GM12878 (cell line): ENCODE measurements around the gene EEF1AKMT3. TPM values are rescaled to one million over a fixed set of nuclear protein-coding genes. Genes with fewer than 3 reads are reported as not detected.
A peak's percentile ranks its signal among the peaks of the same experiment; 100 is the strongest.

ENCODE experiments used
- ATAC-seq: fragments of 200-7000 bp; cut with Tn5 transposase; 3 replicates; pipeline ENCODE4 v1.9.1; 2020; ENCODE audit warnings: mild to moderate bottlenecking, moderate library complexity
- Bru-seq: library from RNA; stranded (reverse); fragments of 400-500 nt; gene quantifications from one replicate; lab custom pipeline; 2021; lab: Mats Ljungman, UMichigan
- BruChase-seq, 2 experiments: library from RNA; stranded (reverse); fragments of 400-500 nt; gene quantifications; one replicate each; lab custom pipeline; 2021; lab: Mats Ljungman, UMichigan
- BruUV-seq: library from RNA; stranded (reverse); fragments of 400-500 nt; replicated peaks from 2 replicates; lab custom pipeline; 2021; lab: Mats Ljungman, UMichigan
- CTCF ChIA-PET: fragments of 300-600 bp; sonication (Branson Sonifier 250); formaldehyde crosslinking; extraction: SDS; loops from one replicate; lab custom pipeline; 2021; ENCODE audit warnings: inconsistent platforms; lab: Yijun Ruan, JAX
- POLR2A ChIA-PET: fragments of 350-600 bp; formaldehyde crosslinking; extraction: SDS; loops from one replicate; lab custom pipeline; 2021; ENCODE audit warnings: inconsistent platforms; lab: Charles Lee
- RAD21 ChIA-PET: fragments of 300-600 bp; sonication (Branson Sonifier 250); formaldehyde crosslinking; loops from one replicate; lab custom pipeline; 2023; ENCODE audit warnings: antibody characterized with exemption; ENCODE audit not compliant: unreplicated experiment; lab: Charles Lee
- SMC1A ChIA-PET: fragments of 300-600 bp; sonication (Branson Sonifier 250); formaldehyde crosslinking; loops from one replicate; lab custom pipeline; 2023; ENCODE audit not compliant: unreplicated experiment, uncharacterized antibody; lab: Charles Lee
- DNase-seq: peaks from one replicate; pipeline ENCODE4 v3.0.0-alpha.2; 2011; ENCODE audit warnings: low read depth, low spot score
- FAIRE-seq: peaks from 3 replicates; lab custom pipeline; 2011; peaks lifted over from hg19 to GRCh38; lab: Jason Lieb, UNC
- H2AFZ ChIP-seq: 2 replicates; pipeline ENCODE4 v1.6.0; 2011; ENCODE audit warnings: low read depth, low read length, control low read depth; ENCODE audit not compliant: control insufficient read depth
- H3K27ac ChIP-seq: 2 replicates; pipeline ENCODE4 v1.5.1; 2011; ENCODE audit warnings: control low read depth; ENCODE audit not compliant: control insufficient read depth, insufficient read depth
- H3K27me3 ChIP-seq, 2 experiments: replicated peaks in 1 of 2; 2 replicates each; pipeline versions ENCODE4 v1.6.0 to v1.6.1; 2011; ENCODE audit warnings: low read length in 1 of 2; ENCODE audit not compliant: control insufficient read depth in 2 of 2, insufficient read depth in 2 of 2
- H3K36me3 ChIP-seq, 2 experiments: 2 replicates each; pipeline ENCODE4 v1.5.1; 2011; ENCODE audit warnings: low read length in 1 of 2; ENCODE audit not compliant: control insufficient read depth in 2 of 2, insufficient read depth in 2 of 2
- H3K4me1 ChIP-seq: 2 replicates; pipeline ENCODE4 v1.6.1; 2011; ENCODE audit warnings: mild to moderate bottlenecking, low read length, moderate library complexity, mixed read lengths; ENCODE audit not compliant: control insufficient read depth, insufficient read depth
- H3K4me2 ChIP-seq: 2 replicates; pipeline ENCODE4 v1.6.0; 2011; ENCODE audit warnings: control low read depth; ENCODE audit not compliant: control insufficient read depth, insufficient read depth
- H3K4me3 ChIP-seq: fragments of 200-600 bp; sonication (generic); 2 replicates; pipeline ENCODE4 v1.5.1; 2016
- H3K79me2 ChIP-seq: 2 replicates; pipeline ENCODE4 v1.6.0; 2011; ENCODE audit warnings: low read length; ENCODE audit not compliant: control insufficient read depth, insufficient read depth
- H3K9ac ChIP-seq: 2 replicates; pipeline ENCODE4 v1.8.0; 2011; ENCODE audit warnings: low read length, control low read depth, mixed read lengths; ENCODE audit not compliant: control insufficient read depth, insufficient read depth
- H3K9me3 ChIP-seq: replicated peaks from 3 replicates; pipeline ENCODE4 v1.5.1; 2011; ENCODE audit warnings: mild to moderate bottlenecking, low read length; ENCODE audit not compliant: control insufficient read depth, insufficient read depth
- H4K20me1 ChIP-seq: 2 replicates; pipeline ENCODE4 v1.6.0; 2011; ENCODE audit not compliant: control insufficient read depth, insufficient read depth
- EED ChIP-seq: sonication (generic); IDR thresholded peaks from 2 replicates; pipeline ENCODE4 v1.6.1; 2016; ENCODE audit warnings: antibody characterized with exemption, low read depth
- TCF12 ChIP-seq: IDR thresholded peaks from 2 replicates; pipeline ENCODE4 v1.6.1; 2011; ENCODE audit warnings: low read depth, mild to moderate bottlenecking, low read length
- ZNF217 ChIP-seq: fragments of 450-650 bp; IDR thresholded peaks from 2 replicates; pipeline ENCODE4 v1.6.1; 2017; ENCODE audit warnings: antibody characterized with exemption, mild to moderate bottlenecking
- ZSCAN29 ChIP-seq: fragments of 450-650 bp; IDR thresholded peaks from 2 replicates; pipeline ENCODE4 v1.6.1; 2017; ENCODE audit warnings: mild to moderate bottlenecking, moderate library complexity
- WGBS: methylation state at CpG from one replicate; pipeline ENCODE4 v1.1.6; 2016; ENCODE audit warnings: low lambda C conversion rate; ENCODE audit not compliant: insufficient replicate concordance, insufficient coverage; ENCODE audit errors: missing lambda C conversion rate; 5-methylcytosine and 5-hydroxymethylcytosine counted together
- in situ Hi-C: fragments of 300-500 bp; cut with MboI; formaldehyde crosslinking; loops from 9 replicates; pipeline ENCODE4 v1.14.3; 2018; ENCODE audit warnings: mixed read lengths
- intact Hi-C: fragments of 100-400 bp; cut with micrococcal nuclease; formaldehyde crosslinking; loops from one replicate; pipeline ENCODE4 v1.14.2; 2022; ENCODE audit not compliant: unreplicated experiment
- long read RNA-seq, 2 experiments: library from polyadenylated mRNA; unstranded; transcript quantifications; one replicate each; pipeline ENCODE4 v2.0.0, GENCODE V29; 2019 to 2020
- polyA minus RNA-seq, 3 experiments: library from RNA; depleted of rRNA, polyadenylated mRNA; stranded (reverse); fragments of >200 nt; gene quantifications; 2 replicates each; pipeline ENCODE4 v1.2.3, GENCODE V29; 2011
- polyA plus RNA-seq, 11 experiments: library from polyadenylated mRNA; depleted of rRNA in 4 of 11; unstranded in 6 of 11; stranded (reverse) in 5 of 11; fragments of >200 nt; fragmentation: Nextera tagmentation in 4 of 11; fragmentation: Illumina TruSeq in 1 of 11; extraction: Ambion mirVana in 4 of 11; extraction: Trizol in 1 of 11; gene quantifications; 1 replicate in 1 of 11; 2 replicates in 10 of 11; pipeline versions ENCODE4 v1.2.1 to v1.2.3, GENCODE V29; 2011 to 2016; ENCODE audit warnings: inconsistent platforms in 2 of 11, missing spikeins in 2 of 11, low read depth in 1 of 11
- total RNA-seq, 4 experiments: library from RNA; depleted of rRNA in 3 of 4; stranded (reverse); fragments of >200 nt in 3 of 4; fragmentation: Illumina TruSeq in 1 of 4; extraction: Trizol in 1 of 4; gene quantifications; 2 replicates each; pipeline versions ENCODE4 v1.2.1 to v1.2.3, GENCODE V29; 2013 to 2021

Gene EEF1AKMT3
- 8.7 and 11.1 TPM in 2 replicates for total RNA-seq (2013; cell fraction: nucleolus; rRNA removed)
- total RNA-seq (2014; rRNA removed) (1.9 and 2.3 TPM in 2 replicates), total RNA-seq (2014; rRNA removed; fragmentation: Illumina TruSeq; extraction: Trizol) (2.8 and 2.9 TPM in 2 replicates), total RNA-seq (2021) (4.2 and 4.8 TPM in 2 replicates), polyA plus RNA-seq (2011; rRNA removed) (8.2 and 8.8 TPM in 2 replicates), polyA plus RNA-seq (2014; fragmentation: Illumina TruSeq; extraction: Trizol) (3.6 and 4.9 TPM in 2 replicates), polyA plus RNA-seq (2014; fragmentation: Nextera tagmentation; extraction: Ambion mirVana) (1 to 10 TPM; 1.2 to 3.1 TPM), polyA plus RNA-seq (2014; rRNA removed) (3.6 and 4.2 TPM in 2 replicates), polyA plus RNA-seq (2016; fragmentation: Nextera tagmentation; extraction: Ambion mirVana) (1 to 10 TPM; 3.5 to 3.8 TPM), polyA minus RNA-seq (2011; rRNA and poly(A)+ RNA removed) (5.3 and 5.4 TPM in 2 replicates), Bru-seq, nascent RNA (percentile 58 among the genes with signal in this experiment), BruChase-seq, experiment 1, labeled RNA remaining after a 6-hour chase (percentile 75 among the genes with signal in this experiment), BruChase-seq, experiment 2, labeled RNA remaining after a 2-hour chase (percentile 75 among the genes with signal in this experiment)
- 2.1 TPM for polyA plus RNA-seq (2011; ENCODE audit: low read depth)
- polyA plus RNA-seq (2011; cell fraction: cytosol; rRNA removed), result 5.3 and 6.9 TPM in 2 replicates
- polyA plus RNA-seq (2011; cell fraction: nucleus; rRNA removed), result 4.8 and 5.7 TPM in 2 replicates
- polyA plus RNA-seq (2012), result 4.9 TPM in 2 replicates
- polyA minus RNA-seq (2011; cell fraction: cytosol; rRNA and poly(A)+ RNA removed), result 3.0 and 3.5 TPM in 2 replicates
- polyA minus RNA-seq (2011; cell fraction: nucleus; rRNA and poly(A)+ RNA removed), result 1.7 and 2.4 TPM in 2 replicates
- long read RNA-seq, experiment 1, partial matches to known transcripts, result 0 of 1 reads
- long read RNA-seq, experiment 1, other reads (novel, unspliced or antisense), result 0 of 1 reads
- long read RNA-seq, experiment 2, partial matches to known transcripts, result 0 of 1 reads
- long read RNA-seq, experiment 2, other reads (novel, unspliced or antisense), result 1 of 1 reads

GRCh38 chr12:57772429-57773322 lies at the start of gene EEF1AKMT3:
Gene EEF1AKMT3 (plus strand): TSS chr12:57772614. CDS start chr12:57772725, 111 bp downstream.
- Histone ChIP-seq H3K36me3 (peaks cover 0 to 4% of the 10 kb centered on the region in 2 experiments; a peak in 2 of 4 replicates), H3K27ac (peak within 1 kb of the TSS; percentile 82), H3K9ac (peak within 1 kb of the TSS; percentile 83), H3K4me1 (peaks cover 3% of the 10 kb centered on the region), H3K4me2 (peak within 1 kb of the TSS; percentile 99), H3K27me3 (no peaks in the 10 kb centered on the region), H3K4me3 (peak within 1 kb of the TSS; percentile 90), H4K20me1 (no peaks in the 10 kb centered on the region), H3K9me3 (no peaks in the 10 kb centered on the region), H2AFZ (peak within 1 kb of the TSS; percentile 90), H3K79me2 (no peaks in the 10 kb centered on the region)
- CTCF ChIA-PET, result interaction anchor here (0.6 to 1.8 kb wide), 7 partner anchors 9 to 226 kb away, joined by 3 to 19 read pairs (median 6); partner anchors contain the start of genes CDK4 and TSFM
- in situ Hi-C loops, result no loop called here
- intact Hi-C loops, result loop anchor here (1.0 kb wide), 1 partner anchor 16 kb away; no protein-coding TSS in a partner anchor
- peak; percentile 48 for ATAC-seq
- no peak for DNase-seq
- no peak for FAIRE-seq
- SMC1A ChIA-PET, result interaction anchor here (0.7 to 0.8 kb wide), 3 partner anchors 13 to 28 kb away, joined by 4 to 5 read pairs (median 4); partner anchors contain the start of gene TSPAN31
- POLR2A ChIA-PET, result interaction anchor here (0.9 to 1.9 kb wide), 6 partner anchors 10 to 158 kb away, joined by 3 to 11 read pairs (median 4); partner anchors contain the start of gene TSFM
- BruUV-seq, result TSS peak; percentile 63
- TF ChIP-seq ZNF217 (0 out of 2 replicates have a peak, but pooled peaks have one; percentile 21), ZSCAN29 (no peak), TCF12 (0 out of 2 replicates have a peak, but pooled peaks have one; percentile 20), EED (0 out of 2 replicates have a peak, but pooled peaks have one; percentile 35)
- RAD21 ChIA-PET, result interaction anchor here (0.6 to 1.2 kb wide), 3 partner anchors 9 to 189 kb away, joined by 3 to 6 read pairs (median 4); no protein-coding TSS in a partner anchor
- WGBS, result 10% methylated on average over 66 of the region's 67 CpGs
